Activated CD4-positive, alpha-beta T cell treated with anti-CD3 and anti-CD28 coated beads, Interleukin-2, Interleukin-6, amounts not matched to agents 100 ng/mL and 50 ng/mL, durations not matched to agents 16 hours and 8 hours (primary cell): ENCODE data around the gene E2F8.
"Not testable (repeated sequence)": the region's sequence is repeated elsewhere in the genome, so short reads cannot be mapped to it uniquely, and the experiment has no call there.

ENCODE experiments used
- DNase-seq: peaks from one replicate; pipeline ENCODE4 v3.0.0-alpha.2; 2020

Gene E2F8, protein sequence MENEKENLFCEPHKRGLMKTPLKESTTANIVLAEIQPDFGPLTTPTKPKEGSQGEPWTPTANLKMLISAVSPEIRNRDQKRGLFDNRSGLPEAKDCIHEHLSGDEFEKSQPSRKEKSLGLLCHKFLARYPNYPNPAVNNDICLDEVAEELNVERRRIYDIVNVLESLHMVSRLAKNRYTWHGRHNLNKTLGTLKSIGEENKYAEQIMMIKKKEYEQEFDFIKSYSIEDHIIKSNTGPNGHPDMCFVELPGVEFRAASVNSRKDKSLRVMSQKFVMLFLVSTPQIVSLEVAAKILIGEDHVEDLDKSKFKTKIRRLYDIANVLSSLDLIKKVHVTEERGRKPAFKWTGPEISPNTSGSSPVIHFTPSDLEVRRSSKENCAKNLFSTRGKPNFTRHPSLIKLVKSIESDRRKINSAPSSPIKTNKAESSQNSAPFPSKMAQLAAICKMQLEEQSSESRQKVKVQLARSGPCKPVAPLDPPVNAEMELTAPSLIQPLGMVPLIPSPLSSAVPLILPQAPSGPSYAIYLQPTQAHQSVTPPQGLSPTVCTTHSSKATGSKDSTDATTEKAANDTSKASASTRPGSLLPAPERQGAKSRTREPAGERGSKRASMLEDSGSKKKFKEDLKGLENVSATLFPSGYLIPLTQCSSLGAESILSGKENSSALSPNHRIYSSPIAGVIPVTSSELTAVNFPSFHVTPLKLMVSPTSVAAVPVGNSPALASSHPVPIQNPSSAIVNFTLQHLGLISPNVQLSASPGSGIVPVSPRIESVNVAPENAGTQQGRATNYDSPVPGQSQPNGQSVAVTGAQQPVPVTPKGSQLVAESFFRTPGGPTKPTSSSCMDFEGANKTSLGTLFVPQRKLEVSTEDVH

DNA sequence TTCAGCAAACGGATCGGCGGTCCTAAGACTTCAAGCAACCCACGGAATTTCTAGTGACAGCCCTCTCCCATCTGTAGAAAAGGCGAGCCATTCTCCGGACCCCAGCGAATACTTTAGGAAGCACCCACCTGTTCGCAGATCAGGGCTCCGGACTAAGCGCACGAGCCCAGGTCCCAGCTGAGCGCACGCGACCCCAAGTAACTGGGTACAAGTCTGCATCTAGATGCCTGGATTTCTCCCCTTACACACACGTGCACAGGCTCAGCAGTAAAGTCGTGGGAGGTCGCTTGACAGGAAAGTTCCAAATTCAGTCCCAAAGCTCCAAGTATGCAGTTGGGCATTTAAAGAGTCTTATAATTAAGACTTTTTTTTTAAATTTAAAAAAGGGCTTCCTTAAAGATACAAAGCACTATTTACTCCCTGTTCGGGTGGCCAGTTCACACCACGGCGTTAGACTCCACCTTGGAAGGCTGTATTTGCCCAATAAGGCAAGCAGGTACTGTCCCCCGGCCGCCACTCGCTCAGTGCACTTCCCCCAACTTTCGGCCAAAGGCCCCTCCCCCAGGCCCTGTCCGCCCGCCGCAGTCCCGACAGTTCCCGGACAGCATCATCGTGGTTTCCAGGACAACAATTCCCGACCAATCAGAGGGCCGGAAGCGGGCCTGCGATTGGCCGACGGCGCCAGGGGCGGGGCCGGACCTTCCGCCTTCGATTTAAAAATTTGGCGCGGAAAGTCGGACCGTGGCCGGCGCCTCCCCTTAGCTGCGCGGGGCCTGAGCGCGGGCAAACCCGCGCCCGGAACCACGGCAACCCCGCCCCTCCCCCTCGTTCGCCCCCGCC, at the start of gene E2F8:
TSS of gene E2F8 (minus strand) at position 526 of the 840 bp plus-strand sequence. CDS start 824 bp downstream, outside the sequence.
- DNase-seq, result peak; percentile 98

DNA sequence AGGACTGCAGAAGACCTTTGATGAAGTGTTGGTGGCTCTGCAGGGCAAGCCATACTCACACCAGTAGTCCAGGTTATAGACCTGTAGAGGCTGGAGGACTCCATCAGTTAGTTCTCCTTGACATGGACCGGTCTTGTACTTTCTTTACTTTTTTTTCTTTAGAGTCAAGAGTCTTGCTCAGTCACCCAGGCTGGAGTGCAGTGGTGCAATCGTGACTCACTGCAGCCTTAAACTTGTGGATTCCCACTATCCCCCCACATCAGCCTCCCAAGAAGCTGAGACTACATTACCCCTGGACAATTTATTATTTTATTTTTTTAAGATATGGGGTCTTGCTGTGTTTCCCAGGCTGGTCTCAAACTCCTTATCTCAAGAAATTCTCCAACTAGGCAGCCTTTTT, 49.6 kb upstream of the E2F8 start:
- DNase-seq, result no peak

DNA sequence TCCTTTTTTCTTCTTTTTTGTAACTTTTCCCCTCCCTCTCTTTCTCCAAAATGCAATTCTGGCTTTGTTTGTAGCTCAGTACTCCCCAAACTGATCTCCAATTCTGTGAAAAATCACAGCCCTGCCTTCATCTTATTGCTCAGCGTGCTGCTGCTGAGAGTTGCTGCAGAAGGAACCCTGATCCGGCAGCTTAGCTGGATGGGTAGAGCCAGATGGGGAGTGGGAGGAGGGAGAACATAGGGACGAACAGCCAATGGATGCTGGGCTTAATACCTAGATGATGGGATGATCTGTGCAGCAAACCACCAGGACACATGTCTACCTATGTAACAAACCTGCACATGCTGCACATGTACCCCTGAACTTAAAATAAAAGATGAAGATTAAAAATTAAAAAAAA, 47.5 kb upstream of the E2F8 start:
- no peak for DNase-seq

DNA sequence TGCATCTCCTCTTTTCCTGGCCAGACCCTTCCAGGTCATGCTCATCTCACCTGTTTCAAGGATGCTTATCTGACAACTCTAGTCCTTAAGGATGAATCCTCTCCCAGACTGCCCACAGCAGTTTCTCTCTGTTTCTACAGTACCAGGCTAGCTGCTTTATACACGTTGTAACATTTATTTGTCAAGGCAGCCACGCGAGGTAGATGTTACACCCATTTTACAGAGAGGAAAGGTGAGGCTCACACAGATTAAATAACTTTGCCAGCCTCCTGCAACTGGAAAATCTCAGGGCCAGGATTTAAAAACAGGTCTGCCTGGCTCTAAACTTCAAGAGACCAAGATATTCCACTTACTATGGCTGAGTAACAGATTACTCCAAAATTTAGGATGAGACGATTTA, 45.7 kb upstream of the E2F8 start:
- no peak for DNase-seq

DNA sequence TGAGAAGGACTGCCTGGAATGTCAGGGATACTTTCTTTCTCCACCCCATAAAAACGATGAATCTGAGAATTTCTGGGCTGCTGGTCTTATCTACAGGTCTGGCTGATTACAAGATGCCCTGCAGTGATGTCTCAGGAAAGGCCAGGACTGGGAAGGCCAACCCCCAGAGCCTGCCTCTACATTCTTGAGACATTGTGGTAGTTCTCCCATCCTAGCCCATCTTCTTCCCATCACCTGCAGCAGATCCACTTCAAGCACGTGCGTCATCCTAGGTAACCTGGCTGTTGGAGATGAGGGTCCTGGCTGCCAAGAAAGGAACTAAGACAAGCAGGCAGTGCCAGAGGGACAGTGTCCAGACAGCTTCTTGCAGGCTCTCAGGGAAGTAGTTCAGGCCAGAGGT, 44.1 kb upstream of the E2F8 start:
- DNase-seq, result no peak

DNA sequence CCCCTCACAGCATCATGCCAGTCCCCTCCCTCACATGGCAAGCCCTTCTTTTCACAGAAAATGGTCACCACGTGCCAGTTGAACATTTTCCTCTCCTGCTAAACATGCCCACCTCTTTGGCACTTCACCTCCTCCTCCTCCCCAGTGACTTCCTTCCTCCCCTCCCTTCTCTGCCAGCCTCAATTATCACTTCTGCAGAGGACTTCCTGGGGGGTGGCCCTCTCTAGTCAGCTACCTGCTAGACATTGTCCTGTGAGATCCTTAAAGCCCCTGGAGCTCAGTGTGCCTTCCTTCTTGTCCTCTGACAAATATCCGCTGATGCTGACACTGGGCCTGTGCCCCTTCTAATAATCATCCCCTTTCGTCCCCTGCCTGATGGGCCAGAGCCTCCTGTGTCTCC, 43.2 kb upstream of the E2F8 start:
- no peak for DNase-seq

DNA sequence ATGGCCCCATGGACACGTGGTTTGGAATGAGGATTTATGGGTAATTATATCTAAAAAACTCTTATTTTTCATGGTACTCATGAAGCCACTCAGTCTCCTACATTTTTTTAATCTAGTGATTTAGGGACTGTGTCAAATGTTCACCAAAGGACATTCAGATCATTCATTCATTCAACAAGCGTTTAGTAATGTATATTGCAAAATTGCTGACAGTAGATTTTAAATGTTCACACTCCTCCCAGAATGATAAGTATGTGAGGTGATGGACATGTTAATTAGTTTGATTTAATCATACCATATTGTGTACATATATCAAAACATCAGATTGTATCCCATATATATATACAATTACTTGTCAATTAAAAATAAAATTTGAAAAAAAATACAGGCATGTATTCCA, 40.8 kb upstream of the E2F8 start:
- no peak for DNase-seq

DNA sequence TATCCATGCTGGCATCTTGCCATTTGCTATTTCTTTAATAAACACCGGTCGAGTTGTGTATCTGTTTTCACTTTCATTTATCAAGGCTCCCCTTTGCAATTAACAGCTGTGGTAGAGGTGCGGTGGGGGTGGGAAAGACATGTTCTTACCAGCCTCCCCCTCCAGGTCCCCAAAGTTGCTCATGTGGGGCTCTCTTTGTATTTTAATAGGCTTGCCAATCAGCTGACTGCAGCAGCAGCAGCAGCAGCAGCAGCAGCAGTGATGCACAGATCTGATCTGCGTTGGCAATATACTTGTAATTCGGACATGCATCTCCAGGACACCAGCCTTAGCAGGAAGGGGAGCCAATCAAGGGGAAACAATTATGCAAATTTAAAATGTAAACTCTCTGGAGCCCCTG, 40.3 kb upstream of the E2F8 start:
- DNase-seq, result no peak

DNA sequence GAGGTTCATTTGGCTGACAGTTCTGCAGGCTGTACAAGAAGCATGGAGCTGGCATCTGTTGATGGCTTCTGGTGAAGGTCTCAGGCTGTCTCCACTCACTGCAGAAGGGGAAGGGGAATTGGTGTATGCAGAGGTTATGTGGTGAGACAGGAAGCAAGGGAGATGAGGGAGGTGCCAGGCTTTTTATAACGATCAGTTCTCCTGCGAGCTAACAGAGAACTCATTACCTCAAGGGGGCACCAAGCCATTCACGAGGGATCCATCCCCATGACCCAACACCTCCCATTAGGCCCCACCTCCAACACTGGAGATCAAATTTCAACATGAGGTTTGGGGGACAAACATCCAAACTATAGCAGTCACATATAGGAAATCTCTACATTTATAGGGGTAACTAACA, 38.7 kb upstream of the E2F8 start:
- DNase-seq, result no peak

DNA sequence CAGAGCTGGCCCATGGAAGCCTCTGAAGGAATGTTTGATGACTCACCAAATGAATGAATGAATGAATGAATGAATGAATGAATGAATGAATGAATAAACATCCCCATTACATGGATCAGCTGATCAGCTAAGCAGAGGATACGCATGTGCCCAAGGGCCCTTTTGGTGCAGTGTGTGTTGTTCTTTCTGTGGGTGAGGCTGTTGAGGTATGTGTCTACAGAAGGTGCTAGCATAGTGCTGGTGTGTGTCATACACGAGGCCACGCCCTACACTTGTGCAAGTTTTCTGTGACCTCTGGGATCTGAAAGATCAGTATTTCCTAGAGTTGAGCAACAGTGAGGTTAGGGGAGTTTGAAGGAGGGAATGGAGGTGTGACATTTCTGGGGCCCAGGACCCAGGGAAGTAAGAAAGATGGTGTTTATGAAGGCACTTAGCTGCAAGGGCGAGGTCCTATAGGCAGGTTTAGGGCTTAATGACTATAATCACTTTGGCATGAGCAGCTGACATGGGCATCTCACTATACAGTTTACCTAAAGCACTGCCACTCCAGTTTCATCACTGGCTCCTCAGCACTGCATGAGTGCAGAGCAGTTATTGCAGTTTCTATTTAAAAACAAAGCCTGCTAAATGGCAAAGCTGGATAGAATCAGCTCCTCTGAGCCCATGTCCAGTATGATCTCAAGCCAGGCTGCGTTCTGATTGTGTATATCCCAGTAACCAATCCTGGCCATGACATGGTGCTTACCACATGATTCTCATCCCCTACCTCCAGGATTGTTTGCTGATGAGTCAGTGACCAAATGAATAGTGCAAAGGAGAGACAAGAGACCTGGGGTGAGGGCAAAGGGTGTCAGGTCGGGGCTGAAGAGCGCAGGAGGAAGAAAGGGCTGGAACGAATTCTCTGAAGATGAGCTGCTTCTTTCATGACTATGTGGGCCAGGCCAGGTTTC, 36.4 kb upstream of the E2F8 start:
- no peak for DNase-seq

DNA sequence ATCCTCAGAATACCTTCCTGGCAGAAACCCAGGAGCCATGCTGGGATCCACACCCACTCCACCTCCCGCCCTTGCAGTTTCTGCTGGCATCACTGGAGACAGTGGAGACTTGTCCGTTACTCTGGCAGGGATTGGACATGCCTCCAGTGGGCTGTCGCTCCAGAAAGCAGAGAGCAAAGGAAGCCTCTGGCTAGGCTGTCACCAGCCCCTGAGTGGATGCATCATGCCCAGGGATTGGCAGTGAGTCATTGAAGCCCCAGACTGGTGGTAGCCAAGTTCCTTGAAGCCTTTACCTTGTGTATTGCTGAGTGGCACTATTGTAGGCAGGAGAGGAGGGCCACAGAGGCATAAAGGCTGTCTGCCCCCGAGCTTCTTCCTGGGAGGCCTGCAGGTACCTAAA, 34.8 kb upstream of the E2F8 start:
- no peak for DNase-seq

DNA sequence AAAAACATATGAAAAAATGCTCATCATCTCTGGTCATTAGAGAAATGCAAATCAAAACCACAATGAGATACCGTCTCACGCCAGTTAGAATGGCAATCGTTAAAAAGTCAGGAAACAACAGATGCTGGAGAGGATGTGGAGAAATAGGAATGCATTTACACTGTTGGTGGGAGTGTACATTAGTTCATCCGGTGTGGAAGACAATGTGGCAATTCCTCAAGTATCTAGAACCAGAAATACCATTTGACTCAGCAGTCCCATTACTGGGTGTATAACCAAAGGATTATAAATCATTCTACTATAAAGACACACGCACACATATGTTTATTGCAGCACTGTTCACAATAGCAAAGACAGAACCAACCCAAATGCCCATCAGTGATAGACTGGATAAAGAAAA, 32.5 kb upstream of the E2F8 start:
- DNase-seq, result not testable (repeated sequence)

DNA sequence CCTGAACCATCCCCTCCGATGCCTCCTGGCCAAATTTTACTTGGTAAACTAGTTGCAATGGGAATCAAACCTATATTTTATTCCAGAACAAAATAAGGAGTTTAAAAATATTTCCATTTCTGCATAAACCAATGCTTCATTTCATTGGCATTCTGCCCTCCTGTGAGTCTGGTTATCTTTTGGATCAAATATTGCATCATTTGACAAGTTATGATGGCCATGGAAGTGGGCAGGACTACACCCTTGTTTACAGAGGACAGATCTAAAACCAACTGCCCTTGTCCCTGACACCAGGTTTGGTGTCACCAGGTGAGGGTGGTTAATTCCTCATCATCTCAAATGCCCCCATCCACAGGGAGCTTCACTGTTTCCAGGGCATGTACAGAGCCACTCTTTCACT, 28.2 kb upstream of the E2F8 start:
- DNase-seq, result no peak

DNA sequence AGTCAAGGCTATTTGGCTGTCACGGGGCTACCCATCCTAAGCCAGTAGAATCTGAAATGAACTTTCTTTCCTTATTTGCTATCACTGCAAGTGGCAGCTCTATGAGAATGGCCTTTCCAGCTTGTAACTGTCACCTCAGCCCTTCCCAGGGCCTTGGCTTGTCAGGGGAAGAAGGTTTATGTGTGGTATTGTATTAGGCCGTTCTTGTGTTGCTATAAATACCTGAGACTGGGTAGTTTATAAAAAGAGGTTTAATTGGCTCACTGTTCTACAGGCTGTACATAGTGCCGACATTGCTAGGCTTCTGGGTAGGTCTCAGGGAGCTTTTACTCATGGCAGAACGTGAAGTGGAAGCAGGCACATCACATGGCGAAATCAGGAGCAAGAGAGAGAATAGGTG, 26.8 kb upstream of the E2F8 start:
- DNase-seq, result no peak

DNA sequence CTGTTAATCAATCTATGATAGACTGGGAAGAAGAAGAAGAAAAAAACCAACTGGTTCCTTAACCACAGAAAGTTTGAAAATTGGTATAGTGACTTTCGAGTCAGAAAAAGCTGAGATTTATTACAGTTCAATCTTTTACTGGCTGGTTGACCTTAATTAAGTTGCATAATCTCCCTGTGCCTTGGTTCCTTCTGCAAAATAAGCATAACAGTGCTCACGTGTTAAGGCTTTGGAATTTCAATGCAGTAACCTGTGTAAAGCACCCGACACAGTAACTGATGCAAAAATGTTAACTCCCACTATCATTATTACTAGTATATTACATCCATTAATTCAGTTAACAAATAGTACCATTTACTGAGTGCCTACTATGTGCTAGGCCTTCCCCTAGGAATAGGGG, 22.6 kb upstream of the E2F8 start:
- DNase-seq, result no peak

DNA sequence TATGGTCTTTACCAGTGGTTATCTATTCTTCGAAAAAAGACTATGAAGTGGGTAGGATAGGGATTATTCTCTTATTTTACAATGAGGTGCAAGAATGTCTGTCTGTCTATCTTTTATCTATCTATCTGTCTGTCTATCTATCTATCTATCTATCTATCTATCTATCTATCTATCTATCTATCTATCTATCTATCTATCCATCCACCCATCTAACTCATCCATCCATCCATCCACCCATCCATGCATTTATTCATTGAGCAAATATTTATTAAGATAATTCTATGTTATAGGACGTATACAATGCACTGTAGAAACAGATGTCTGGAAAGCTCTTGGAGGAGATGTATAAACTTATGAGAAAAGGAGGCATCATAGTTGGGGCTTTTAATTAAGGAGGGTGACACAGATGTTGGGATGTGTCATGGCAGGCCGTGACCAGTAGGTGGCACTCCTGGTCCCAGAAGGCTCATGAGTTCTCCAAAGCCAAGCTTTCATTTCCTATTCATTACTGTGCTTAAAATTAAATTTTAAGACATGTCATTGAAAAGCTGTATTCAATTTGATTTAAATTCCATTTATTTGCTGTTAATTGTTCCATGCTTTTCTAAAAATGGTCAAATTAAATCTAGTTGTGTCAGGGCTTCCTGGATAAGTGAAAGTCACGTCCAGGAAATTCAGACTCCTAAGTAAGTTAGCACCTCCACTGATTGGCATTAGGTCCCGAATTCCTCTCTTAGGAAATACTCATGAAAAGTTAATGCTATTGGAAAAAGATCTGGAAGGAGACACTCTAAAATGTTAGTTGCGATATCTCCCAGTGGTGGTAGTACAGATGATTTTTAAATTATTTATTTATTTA, 19.0 kb upstream of the E2F8 start:
- DNase-seq, result peak; percentile 77

DNA sequence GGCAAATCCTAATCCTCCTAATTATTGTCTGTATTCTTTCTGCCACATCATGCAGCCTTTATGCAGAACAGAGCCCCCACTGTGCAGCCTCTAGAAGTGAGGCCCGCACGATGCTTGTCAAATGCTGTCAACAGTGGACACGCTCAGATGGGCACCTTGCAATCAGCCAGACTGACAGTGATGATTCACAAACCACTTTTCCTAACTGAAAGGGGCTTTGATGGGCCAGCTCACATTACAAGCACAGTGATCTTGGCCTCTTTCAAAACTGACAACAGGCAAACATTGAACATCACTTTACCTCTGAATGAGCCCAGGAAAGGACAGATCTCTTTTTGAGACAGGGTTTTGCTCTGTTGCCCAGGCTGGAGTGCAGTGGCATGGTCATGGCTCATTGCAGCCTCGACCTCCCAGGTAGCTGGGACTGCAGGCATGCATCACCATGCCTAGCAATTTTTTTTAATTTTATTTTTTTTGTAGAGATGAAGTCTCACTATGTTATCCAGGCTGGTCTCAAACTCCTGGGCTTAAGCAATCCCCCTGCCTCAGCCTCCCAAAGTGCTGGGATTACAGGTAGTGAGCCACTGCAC, 18.0 kb upstream of the E2F8 start:
- DNase-seq, result no peak

DNA sequence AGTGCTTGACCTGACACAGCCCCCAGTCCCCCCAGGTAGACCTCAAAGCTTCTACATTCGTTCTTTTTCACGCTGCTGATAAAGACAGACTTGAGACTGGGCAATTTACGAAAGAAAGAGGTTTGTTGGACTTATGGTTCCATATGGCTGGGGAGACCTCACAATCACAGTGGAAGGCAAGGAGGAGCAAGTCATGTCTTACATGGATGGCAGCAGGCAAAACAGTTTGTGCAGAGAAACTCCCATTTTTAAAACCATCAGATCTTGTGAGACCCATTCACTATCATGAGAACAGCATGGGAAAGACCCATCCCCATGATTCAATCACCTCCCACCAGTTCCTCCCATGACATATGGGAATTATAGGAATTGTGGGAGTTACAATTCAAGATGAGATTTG, 13.7 kb upstream of the E2F8 start:
- DNase-seq, result not testable (repeated sequence)

DNA sequence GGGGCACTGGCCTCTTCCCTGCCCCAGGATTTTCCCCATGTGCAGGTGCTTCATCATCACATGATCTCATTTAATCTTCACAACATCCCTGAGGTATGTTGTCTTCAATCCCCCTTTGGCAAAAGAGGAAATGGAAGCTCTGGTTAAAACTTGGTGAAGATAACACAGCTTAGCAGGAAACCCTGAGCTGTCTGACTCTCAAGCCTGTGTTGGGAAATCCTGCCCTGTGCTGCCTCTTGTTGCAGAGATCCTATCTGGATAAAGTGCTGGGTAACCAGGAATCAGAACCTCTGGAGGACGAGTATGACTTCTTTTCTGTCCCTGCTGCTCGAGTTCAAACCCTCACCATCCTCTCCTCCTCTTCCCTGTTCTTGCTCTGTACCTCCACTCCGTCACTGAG, 13.1 kb upstream of the E2F8 start:
- no peak for DNase-seq

DNA sequence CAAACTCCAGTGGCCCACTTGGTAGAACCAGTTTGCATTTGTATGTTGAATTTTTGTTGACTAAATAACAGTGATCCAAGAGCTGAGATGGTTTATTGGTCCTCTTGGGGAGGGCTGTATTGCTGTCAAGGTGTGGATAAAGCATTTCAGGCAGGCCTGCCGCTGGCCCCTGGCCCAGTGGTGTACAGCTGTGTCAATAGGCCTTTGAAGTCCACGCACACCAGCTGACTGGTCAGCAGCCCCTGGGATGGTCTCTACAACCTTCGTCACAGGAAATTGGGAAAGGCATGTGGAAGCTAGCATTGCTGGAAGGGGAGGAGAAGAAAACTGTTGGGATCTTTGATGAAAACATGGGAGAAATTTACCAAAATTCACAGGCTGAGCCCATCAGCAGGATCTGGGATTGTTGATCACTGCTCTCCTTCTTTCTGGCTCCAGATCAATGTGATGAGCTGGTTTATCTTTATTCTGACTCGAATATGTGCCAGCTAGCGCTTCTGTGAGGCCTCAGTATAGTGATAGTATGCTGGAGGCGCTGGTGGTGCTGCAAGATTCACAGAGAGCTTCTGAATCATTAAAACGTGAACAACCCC, 12.5 kb upstream of the E2F8 start:
- no peak for DNase-seq
